Measurements from ENCODE around the gene CCNB3.

CCNB3 gene

DNA sequence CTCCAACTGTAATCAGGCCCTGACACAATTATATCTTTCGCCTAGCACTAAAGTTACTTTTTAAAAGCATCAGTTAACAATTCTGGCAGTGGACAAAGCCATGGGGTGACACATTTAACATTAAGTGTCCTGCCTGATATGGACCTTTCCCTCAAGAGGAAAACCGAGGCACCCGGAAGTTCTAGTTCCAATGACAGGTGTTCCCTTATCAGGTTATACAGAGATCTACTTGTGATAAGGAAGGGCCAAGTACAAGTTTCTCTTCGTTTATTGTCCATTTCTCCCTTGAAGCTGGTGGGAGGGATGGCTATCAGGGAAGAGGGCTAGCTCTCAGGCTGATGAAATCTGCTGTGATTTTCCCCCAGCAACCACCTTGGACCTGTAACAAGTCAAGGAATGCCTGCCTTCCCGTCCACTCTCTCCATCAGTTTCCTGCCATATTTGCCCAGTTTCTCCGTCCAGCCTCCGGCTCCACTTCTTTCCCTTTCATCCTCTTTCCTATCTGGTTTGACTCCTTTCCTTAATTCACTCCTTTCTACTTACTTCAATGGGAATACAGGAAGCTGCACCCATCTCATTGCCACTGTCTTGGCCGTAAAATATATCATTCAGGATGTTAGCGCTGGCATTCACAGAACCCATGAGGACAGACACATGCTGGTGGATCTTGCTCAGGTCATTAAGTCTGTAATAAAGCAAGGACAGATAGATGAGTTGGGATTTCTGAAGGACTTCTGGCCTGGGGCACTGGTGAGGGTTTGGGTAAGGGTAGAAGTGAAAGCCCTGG is 171.1 kb downstream of the CCNB3 start:
- DNase-seq, result no peak

DNA sequence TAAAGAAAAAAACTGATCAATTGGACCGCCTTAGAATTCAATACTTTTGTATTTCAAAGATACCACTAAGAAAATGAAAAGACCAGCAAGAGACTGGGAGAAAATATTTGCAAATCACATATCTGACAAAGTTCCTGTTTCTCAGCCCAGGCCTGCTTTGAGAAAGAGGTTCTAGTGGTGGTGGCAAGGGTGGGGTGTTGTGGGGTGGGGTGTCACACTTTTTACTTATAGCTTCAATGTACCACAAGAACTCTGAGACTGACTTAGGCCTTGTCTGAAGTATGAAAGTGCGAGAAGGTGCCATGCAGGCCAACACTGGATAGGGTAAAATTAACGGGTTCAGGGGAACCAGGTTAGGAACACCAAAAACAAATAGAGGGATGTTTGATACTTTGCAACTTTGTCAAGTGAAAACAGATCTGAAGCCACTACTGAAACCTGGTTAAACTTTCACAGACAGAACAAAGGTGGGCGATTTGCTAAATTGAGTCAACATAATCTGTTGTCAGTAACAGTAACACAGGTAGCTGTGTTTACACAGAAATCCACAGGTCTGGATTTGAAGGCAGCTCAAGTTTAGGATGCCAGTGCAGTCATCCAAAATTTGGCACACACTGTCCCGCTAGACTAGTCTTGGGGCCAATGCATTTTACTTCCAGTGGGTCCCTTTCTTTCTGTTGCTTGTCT is 177.3 kb downstream of the CCNB3 start:
- DNase-seq, result no peak

- DNase-seq, result no peak
Measured at GRCh38 chrX:50386520-50386919, 182.0 kb downstream of the CCNB3 start.

DNA sequence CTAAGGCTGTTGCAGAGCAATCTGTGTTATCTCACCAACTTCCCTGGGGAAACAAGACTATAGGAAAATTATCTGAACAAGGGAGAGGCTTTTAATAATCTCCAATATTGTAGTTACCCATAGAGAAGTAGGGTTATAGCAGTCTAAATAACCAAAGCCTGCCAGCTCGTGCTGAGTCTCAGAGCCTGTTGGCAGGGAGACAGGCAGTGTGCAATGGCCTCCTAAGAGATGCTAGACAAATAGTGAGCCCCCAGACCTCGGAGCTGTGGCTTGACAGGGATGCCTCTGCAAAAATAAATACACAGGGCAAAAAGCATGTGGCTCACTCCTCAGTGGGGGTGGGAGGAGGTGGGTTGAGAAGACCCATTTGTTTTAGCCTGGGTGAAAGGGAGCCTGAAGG is 189.3 kb downstream of the CCNB3 start:
- DNase-seq, result no peak

All from activated CD4-positive, alpha-beta T cell treated with anti-CD3 and anti-CD28 coated beads, Interleukin-2, amount 50 U/mL, for 48 hours (primary cell).